Liver (tissue), 9 donors: Measurements from ENCODE around the gene CDC5L. TPM values are rescaled to one million over a fixed set of nuclear protein-coding genes. Genes with fewer than 3 reads are reported as not detected.

Experiments
- DNase-seq: peaks from one replicate; pipeline ENCODE4 v3.0.0-alpha.2; 2017; ENCODE audit warnings: low spot score
- H3K27ac ChIP-seq, 2 donors: one replicate each; pipeline ENCODE4 v1.7.0; 2013; ENCODE audit warnings: inconsistent platforms in 2 of 2, low read length in 2 of 2, control low read depth in 1 of 2, low read depth in 1 of 2, mild to moderate bottlenecking in 1 of 2
- H3K27me3 ChIP-seq, 4 donors: one replicate each; pipeline versions ENCODE4 v1.6.1 to v1.7.0; 2013; ENCODE audit warnings: low read length in 3 of 4, inconsistent platforms in 1 of 4, mild to moderate bottlenecking in 1 of 4, moderate library complexity in 1 of 4; ENCODE audit not compliant: control insufficient read depth in 4 of 4, insufficient read depth in 4 of 4
- H3K36me3 ChIP-seq, 4 donors: one replicate each; pipeline versions ENCODE4 v1.6.1 to v1.7.0; 2013; ENCODE audit warnings: low read length in 3 of 4, mild to moderate bottlenecking in 3 of 4, low read depth in 1 of 4, moderate library complexity in 1 of 4; ENCODE audit not compliant: control insufficient read depth in 4 of 4, insufficient read depth in 3 of 4
- H3K4me1 ChIP-seq, 4 donors: one replicate each; pipeline versions ENCODE4 v1.6.1 to v1.7.0; 2013; ENCODE audit warnings: low read length in 3 of 4, mild to moderate bottlenecking in 3 of 4, moderate library complexity in 1 of 4; ENCODE audit not compliant: control insufficient read depth in 4 of 4, insufficient read depth in 4 of 4
- H3K4me3 ChIP-seq, 3 donors: one replicate each; pipeline versions ENCODE4 v1.6.1 to v1.7.0; 2013; ENCODE audit warnings: low read length in 3 of 3, control low read depth in 1 of 3, low read depth in 1 of 3, mild to moderate bottlenecking in 1 of 3
- H3K9ac ChIP-seq, 2 donors: one replicate each; pipeline ENCODE4 v1.7.0; 2013; ENCODE audit warnings: low read length in 2 of 2, mild to moderate bottlenecking in 2 of 2, moderate library complexity in 2 of 2, control low read depth in 1 of 2, low read depth in 1 of 2
- H3K9me3 ChIP-seq, 4 donors: one replicate each; pipeline versions ENCODE4 v1.6.1 to v1.7.0; 2013; ENCODE audit warnings: low read length in 3 of 4; ENCODE audit not compliant: control insufficient read depth in 4 of 4
- EGR1 ChIP-seq, 2 donors: IDR thresholded peaks; 2 replicates each; pipeline ENCODE4 v1.6.1; 2016 to 2018; ENCODE audit warnings: antibody characterized with exemption in 2 of 2, low read depth in 2 of 2
- FOXA2 ChIP-seq: IDR thresholded peaks from 2 replicates; pipeline ENCODE4 v1.6.1; 2016; ENCODE audit warnings: antibody characterized with exemption
- GABPA ChIP-seq, 2 donors: IDR thresholded peaks in 1 of 2; conservative IDR thresholded peaks in 1 of 2; 2 replicates each; pipeline ENCODE4 v1.6.1; 2016; ENCODE audit warnings: antibody characterized with exemption in 2 of 2, mild to moderate bottlenecking in 1 of 2, moderate library complexity in 1 of 2
- HNF4A ChIP-seq, 2 donors: conservative IDR thresholded peaks; 2 replicates each; pipeline ENCODE4 v1.6.1; 2016; ENCODE audit warnings: antibody characterized with exemption in 2 of 2, mild to moderate bottlenecking in 2 of 2
- HNF4G ChIP-seq: IDR thresholded peaks from 2 replicates; pipeline ENCODE4 v1.6.1; 2016; ENCODE audit warnings: antibody characterized with exemption
- MAX ChIP-seq: IDR thresholded peaks from 2 replicates; pipeline ENCODE4 v1.6.1; 2016; ENCODE audit warnings: antibody characterized with exemption
- NR2F2 ChIP-seq: IDR thresholded peaks from 2 replicates; pipeline ENCODE4 v1.6.1; 2016; ENCODE audit warnings: antibody characterized with exemption
- RAD21 ChIP-seq, 2 donors: IDR thresholded peaks; 2 replicates each; pipeline ENCODE4 v1.6.1; 2016; ENCODE audit warnings: antibody characterized with exemption in 2 of 2, mild to moderate bottlenecking in 2 of 2
- RXRA ChIP-seq, 2 donors: IDR thresholded peaks; 2 replicates each; pipeline ENCODE4 v1.6.1; 2017 to 2018; ENCODE audit warnings: antibody characterized with exemption in 2 of 2, mild to moderate bottlenecking in 1 of 2
- SP1 ChIP-seq: IDR thresholded peaks from 2 replicates; pipeline ENCODE4 v1.6.1; 2018; ENCODE audit warnings: antibody characterized with exemption, mild to moderate bottlenecking
- TAF1 ChIP-seq: conservative IDR thresholded peaks from 2 replicates; pipeline ENCODE4 v1.6.1; 2016; ENCODE audit warnings: antibody characterized with exemption, mild to moderate bottlenecking
- WGBS: extraction: QIAGEN DNeasy Blood & Tissue Kit; methylation state at CpG from one replicate; pipeline ENCODE4 v1.1.7; 2013; 5-methylcytosine and 5-hydroxymethylcytosine counted together
- polyA plus RNA-seq, 2 donors: library from polyadenylated mRNA; stranded (reverse) in 1 of 2; unstranded in 1 of 2; fragments of 200-250 nt in 1 of 2; fragments of >200 nt in 1 of 2; fragmentation: Nextera tagmentation in 1 of 2; extraction: Ambion mirVana in 1 of 2; gene quantifications; one replicate each; pipeline versions ENCODE4 v1.2.1 to v1.2.3, GENCODE V29; 2013 to 2015
- total RNA-seq, 2 donors: library from RNA; depleted of rRNA; stranded (reverse); fragments of >200 nt; gene quantifications; one replicate each; pipeline ENCODE4 v1.2.3, GENCODE V29; 2014
- TF ChIP-seq, protein P1 (sequence below): IDR thresholded peaks from 2 replicates; pipeline ENCODE4 v1.6.1; 2016; ENCODE audit warnings: antibody characterized with exemption, mild to moderate bottlenecking
- TF ChIP-seq, protein P2 (sequence below): fragments of 150-350 bp; IDR thresholded peaks from 2 replicates; pipeline ENCODE4 v1.5.1; 2017; ENCODE audit warnings: improper control_type of control experiment, low read depth, low read length; ENCODE audit not compliant: missing input control
- TF ChIP-seq, protein P3 (sequence below): IDR thresholded peaks from 2 replicates; pipeline ENCODE4 v1.6.1; 2016; ENCODE audit warnings: antibody characterized with exemption
- TF ChIP-seq, protein P4 (sequence below): IDR thresholded peaks from 2 replicates; pipeline ENCODE4 v1.6.1; 2016; ENCODE audit warnings: antibody characterized with exemption
- donor health status: healthy.
- donor health status: healthy.
- donor health status: healthy.
- donor health status: healthy.
- donor health status: healthy.

The CDC5L gene
- total and polyA plus RNA-seq, 4 donors: 5.4 to 12.3 (median 11.0) TPM

DNA sequence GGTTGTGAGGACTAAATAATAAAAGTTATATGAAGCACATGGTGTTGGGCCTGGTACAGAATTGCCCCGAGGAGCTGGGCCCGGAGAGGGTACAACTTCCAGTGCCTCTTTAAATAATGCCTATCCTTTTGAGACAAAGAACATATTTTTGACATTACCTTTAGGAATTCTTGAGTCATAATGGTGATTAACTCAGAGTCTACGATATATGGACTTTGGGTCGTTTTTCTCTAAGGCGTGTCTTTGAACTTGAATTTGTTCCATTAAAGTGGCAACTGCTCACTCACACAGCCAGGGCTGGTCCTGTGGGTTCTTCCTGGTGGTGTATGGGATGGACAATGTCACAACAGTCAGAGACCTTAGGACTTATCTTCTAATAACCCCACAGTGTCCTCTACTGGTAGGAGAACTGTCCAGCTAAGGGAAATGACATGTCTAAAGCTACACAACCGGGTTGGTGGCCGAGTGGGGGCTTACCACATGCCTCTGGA is 106.5 kb downstream of the CDC5L start:
- H3K27me3 ChIP-seq: no peaks in the 10 kb centered on the region
- no peak overlapping the region for H3K9ac ChIP-seq
- H3K9me3 ChIP-seq: no peaks in the 10 kb centered on the region
- no peaks in the 10 kb centered on the region for H3K4me1 ChIP-seq
- no peak overlapping the region for H3K4me3 ChIP-seq
- DNase-seq: no peak
- TF ChIP-seq RAD21 (IDR thresholded peaks at IDR 0.05) (peak; percentile 17 to 45), HNF4A (conservative IDR thresholded peaks at IDR 0.05) (peak in 1 of 2 donors; percentile 43), SP1 (no peak)
- WGBS: 56% methylated on average over 7 of the region's 7 CpGs
- no peaks in the 10 kb centered on the region for H3K36me3 ChIP-seq
- H3K27ac ChIP-seq: no peak overlapping the region

DNA sequence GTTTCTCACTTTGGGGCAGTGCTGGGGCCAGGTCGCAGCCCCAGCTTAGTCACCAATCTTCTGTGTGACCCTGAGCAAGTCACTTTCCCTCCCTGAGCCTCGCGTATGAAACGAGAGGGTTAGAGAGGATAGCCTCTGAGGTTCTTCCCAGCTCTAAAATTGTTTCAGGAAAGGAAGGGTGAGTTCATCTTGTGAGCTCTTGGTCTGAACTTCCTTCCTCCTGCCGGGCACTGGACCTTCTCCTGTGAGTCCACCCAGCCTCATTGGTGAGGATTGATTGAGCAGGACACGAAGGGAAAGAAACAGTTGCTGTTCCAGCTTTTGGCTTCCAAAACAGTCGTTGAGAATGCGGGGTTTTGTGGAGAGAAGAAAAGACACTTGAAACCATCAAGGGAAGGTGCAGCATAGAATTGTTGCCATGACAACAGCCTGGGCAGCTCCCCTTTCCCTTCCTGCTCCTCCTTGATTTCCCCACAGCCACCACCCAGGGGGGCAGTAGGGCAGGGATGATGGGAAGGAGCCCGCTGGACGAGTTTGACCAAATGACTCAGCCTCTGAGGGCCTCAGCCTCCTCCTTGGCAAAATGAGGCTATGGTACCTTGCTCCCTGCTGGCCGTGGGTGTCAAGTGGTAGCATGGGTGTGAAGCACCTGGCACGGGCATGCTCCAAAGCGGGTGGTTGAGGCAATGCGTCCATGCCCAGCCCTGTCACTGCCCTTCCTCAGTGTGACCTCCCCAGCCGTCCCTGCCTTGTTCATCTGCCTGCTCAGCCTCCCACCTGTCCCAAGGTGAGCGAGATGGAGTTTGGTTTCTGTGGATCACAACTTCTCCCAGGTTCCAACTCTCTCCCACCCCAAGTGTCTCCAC is 107.8 kb downstream of the CDC5L start:
- H3K4me1 ChIP-seq: no peaks in the 10 kb centered on the region
- no peaks in the 10 kb centered on the region for H3K27me3 ChIP-seq
- H3K27ac ChIP-seq: no peak overlapping the region
- WGBS: 78% methylated on average over 16 of the region's 16 CpGs
- TF ChIP-seq NR2F2 (no peak), FOXA2 (no peak), GABPA (IDR thresholded peaks at IDR 0.05 in 1 of 2, conservative IDR thresholded peaks at IDR 0.05 in 1 of 2) (no peak), TAF1 (no peak), EGR1 (IDR thresholded peaks at IDR 0.05; ENCODE audit: low read depth in 2 of 2) (no peak), SP1 (no peak), RAD21 (IDR thresholded peaks at IDR 0.05) (no peak), HNF4G (no peak), MAX (no peak), HNF4A (conservative IDR thresholded peaks at IDR 0.05) (no peak), RXRA (IDR thresholded peaks at IDR 0.05) (no peak)
- TF ChIP-seq, protein P1, sequence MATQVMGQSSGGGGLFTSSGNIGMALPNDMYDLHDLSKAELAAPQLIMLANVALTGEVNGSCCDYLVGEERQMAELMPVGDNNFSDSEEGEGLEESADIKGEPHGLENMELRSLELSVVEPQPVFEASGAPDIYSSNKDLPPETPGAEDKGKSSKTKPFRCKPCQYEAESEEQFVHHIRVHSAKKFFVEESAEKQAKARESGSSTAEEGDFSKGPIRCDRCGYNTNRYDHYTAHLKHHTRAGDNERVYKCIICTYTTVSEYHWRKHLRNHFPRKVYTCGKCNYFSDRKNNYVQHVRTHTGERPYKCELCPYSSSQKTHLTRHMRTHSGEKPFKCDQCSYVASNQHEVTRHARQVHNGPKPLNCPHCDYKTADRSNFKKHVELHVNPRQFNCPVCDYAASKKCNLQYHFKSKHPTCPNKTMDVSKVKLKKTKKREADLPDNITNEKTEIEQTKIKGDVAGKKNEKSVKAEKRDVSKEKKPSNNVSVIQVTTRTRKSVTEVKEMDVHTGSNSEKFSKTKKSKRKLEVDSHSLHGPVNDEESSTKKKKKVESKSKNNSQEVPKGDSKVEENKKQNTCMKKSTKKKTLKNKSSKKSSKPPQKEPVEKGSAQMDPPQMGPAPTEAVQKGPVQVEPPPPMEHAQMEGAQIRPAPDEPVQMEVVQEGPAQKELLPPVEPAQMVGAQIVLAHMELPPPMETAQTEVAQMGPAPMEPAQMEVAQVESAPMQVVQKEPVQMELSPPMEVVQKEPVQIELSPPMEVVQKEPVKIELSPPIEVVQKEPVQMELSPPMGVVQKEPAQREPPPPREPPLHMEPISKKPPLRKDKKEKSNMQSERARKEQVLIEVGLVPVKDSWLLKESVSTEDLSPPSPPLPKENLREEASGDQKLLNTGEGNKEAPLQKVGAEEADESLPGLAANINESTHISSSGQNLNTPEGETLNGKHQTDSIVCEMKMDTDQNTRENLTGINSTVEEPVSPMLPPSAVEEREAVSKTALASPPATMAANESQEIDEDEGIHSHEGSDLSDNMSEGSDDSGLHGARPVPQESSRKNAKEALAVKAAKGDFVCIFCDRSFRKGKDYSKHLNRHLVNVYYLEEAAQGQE: no peak
- TF ChIP-seq, protein P2, sequence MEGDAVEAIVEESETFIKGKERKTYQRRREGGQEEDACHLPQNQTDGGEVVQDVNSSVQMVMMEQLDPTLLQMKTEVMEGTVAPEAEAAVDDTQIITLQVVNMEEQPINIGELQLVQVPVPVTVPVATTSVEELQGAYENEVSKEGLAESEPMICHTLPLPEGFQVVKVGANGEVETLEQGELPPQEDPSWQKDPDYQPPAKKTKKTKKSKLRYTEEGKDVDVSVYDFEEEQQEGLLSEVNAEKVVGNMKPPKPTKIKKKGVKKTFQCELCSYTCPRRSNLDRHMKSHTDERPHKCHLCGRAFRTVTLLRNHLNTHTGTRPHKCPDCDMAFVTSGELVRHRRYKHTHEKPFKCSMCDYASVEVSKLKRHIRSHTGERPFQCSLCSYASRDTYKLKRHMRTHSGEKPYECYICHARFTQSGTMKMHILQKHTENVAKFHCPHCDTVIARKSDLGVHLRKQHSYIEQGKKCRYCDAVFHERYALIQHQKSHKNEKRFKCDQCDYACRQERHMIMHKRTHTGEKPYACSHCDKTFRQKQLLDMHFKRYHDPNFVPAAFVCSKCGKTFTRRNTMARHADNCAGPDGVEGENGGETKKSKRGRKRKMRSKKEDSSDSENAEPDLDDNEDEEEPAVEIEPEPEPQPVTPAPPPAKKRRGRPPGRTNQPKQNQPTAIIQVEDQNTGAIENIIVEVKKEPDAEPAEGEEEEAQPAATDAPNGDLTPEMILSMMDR: no peak
- TF ChIP-seq, protein P3, sequence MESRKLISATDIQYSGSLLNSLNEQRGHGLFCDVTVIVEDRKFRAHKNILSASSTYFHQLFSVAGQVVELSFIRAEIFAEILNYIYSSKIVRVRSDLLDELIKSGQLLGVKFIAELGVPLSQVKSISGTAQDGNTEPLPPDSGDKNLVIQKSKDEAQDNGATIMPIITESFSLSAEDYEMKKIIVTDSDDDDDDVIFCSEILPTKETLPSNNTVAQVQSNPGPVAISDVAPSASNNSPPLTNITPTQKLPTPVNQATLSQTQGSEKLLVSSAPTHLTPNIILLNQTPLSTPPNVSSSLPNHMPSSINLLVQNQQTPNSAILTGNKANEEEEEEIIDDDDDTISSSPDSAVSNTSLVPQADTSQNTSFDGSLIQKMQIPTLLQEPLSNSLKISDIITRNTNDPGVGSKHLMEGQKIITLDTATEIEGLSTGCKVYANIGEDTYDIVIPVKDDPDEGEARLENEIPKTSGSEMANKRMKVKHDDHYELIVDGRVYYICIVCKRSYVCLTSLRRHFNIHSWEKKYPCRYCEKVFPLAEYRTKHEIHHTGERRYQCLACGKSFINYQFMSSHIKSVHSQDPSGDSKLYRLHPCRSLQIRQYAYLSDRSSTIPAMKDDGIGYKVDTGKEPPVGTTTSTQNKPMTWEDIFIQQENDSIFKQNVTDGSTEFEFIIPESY: no peak
- TF ChIP-seq, protein P4, sequence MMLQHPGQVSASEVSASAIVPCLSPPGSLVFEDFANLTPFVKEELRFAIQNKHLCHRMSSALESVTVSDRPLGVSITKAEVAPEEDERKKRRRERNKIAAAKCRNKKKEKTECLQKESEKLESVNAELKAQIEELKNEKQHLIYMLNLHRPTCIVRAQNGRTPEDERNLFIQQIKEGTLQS: no peak
- no peak overlapping the region for H3K4me3 ChIP-seq
- no peak overlapping the region for H3K9ac ChIP-seq
- DNase-seq: no peak
- H3K9me3 ChIP-seq: no peaks in the 10 kb centered on the region
- H3K36me3 ChIP-seq: no peaks in the 10 kb centered on the region
